IMR-90 (cell line): Measurements from ENCODE around the gene DCC. TPM values are rescaled to one million over a fixed set of nuclear protein-coding genes. Genes with fewer than 3 reads are reported as not detected.

Experiments
- ATAC-seq: fragments of 200-7000 bp; cut with Tn5 transposase; 2 replicates; pipeline ENCODE4 v1.9.1; 2020; ENCODE audit warnings: low read depth, mild to moderate bottlenecking, moderate library complexity
- BruUV-seq: library from RNA; stranded (reverse); fragments of 400-500 nt; replicated peaks from 2 replicates; lab custom pipeline; 2021; lab: Mats Ljungman, UMichigan
- CTCF ChIA-PET: fragments of 300-600 bp; formaldehyde crosslinking; extraction: SDS; loops from one replicate; lab custom pipeline; 2021; ENCODE audit warnings: antibody characterized with exemption; lab: Yijun Ruan, JAX
- POLR2A ChIA-PET: fragments of 300-600 bp; sonication (Branson Sonifier 250); formaldehyde crosslinking; loops from one replicate; lab custom pipeline; 2022; ENCODE audit warnings: antibody characterized with exemption; ENCODE audit not compliant: unreplicated experiment; lab: Charles Lee
- DNase-seq: peaks from one replicate; pipeline ENCODE4 v3.0.0; 2013
- H2AFZ ChIP-seq: replicated peaks from 2 replicates; pipeline ENCODE3; 2013; ENCODE audit warnings: low read length, mild to moderate bottlenecking; ENCODE audit not compliant: poor library complexity
- H2AK5ac ChIP-seq: 2 replicates; pipeline ENCODE4 v1.6.1; 2013; ENCODE audit warnings: low read depth, low read length, inconsistent platforms
- H2AK9ac ChIP-seq: replicated peaks from 2 replicates; pipeline ENCODE3; 2013; ENCODE audit warnings: mild to moderate bottlenecking, low read depth, low read length, moderate library complexity; ENCODE audit not compliant: poor library complexity
- H2BK120ac ChIP-seq: 2 replicates; pipeline ENCODE4 v1.6.1; 2013; ENCODE audit warnings: low read depth, low read length, inconsistent platforms
- H2BK15ac ChIP-seq: 3 replicates; pipeline ENCODE4 v1.6.1; 2013; ENCODE audit warnings: low read depth, low read length, inconsistent platforms
- H2BK20ac ChIP-seq: 2 replicates; pipeline ENCODE4 v1.6.1; 2013; ENCODE audit warnings: low read depth, mild to moderate bottlenecking, inconsistent platforms, low read length, moderate library complexity
- H2BK5ac ChIP-seq: 2 replicates; pipeline ENCODE4 v1.6.1; 2013; ENCODE audit warnings: mild to moderate bottlenecking, low read depth, low read length, inconsistent platforms; ENCODE audit not compliant: poor library complexity, severe bottlenecking
- H3K14ac ChIP-seq: replicated peaks from 2 replicates; pipeline ENCODE4 v1.6.1; 2013; ENCODE audit warnings: low read depth, low read length, inconsistent platforms
- H3K18ac ChIP-seq: 2 replicates; pipeline ENCODE4 v1.6.1; 2013; ENCODE audit warnings: low read depth, low read length, control low read depth
- H3K23ac ChIP-seq: 2 replicates; pipeline ENCODE4 v1.6.1; 2013; ENCODE audit warnings: low read depth, low read length, inconsistent platforms
- H3K27ac ChIP-seq: 2 replicates; pipeline ENCODE4 v1.5.1; 2013; ENCODE audit warnings: mild to moderate bottlenecking, control low read depth, low read length; ENCODE audit not compliant: insufficient read depth
- H3K27me3 ChIP-seq: 2 replicates; pipeline ENCODE4 v1.6.1; 2013; ENCODE audit warnings: low read length; ENCODE audit not compliant: control insufficient read depth, insufficient read depth
- H3K36me3 ChIP-seq: 2 replicates; pipeline ENCODE4 v1.6.1; 2013; ENCODE audit warnings: low read length, mixed read lengths; ENCODE audit not compliant: control insufficient read depth, insufficient read depth
- H3K4ac ChIP-seq: 2 replicates; pipeline ENCODE4 v1.6.1; 2013; ENCODE audit warnings: low read depth, low read length, inconsistent platforms
- H3K4me1 ChIP-seq: 2 replicates; pipeline ENCODE4 v1.6.1; 2013; ENCODE audit warnings: low read length, mixed read lengths; ENCODE audit not compliant: control insufficient read depth, insufficient read depth
- H3K4me2 ChIP-seq: 2 replicates; pipeline ENCODE4 v1.6.1; 2013; ENCODE audit warnings: low read depth, mild to moderate bottlenecking, control low read depth, low read length, moderate library complexity
- H3K4me3 ChIP-seq: 2 replicates; pipeline ENCODE4 v1.5.1; 2013; ENCODE audit warnings: low read depth, mild to moderate bottlenecking, control low read depth, low read length, moderate library complexity; ENCODE audit not compliant: insufficient read depth
- H3K56ac ChIP-seq: 2 replicates; pipeline ENCODE4 v1.6.1; 2013; ENCODE audit warnings: low read length, inconsistent platforms; ENCODE audit not compliant: insufficient read depth; ENCODE audit errors: extremely low read depth
- H3K79me1 ChIP-seq, 2 experiments: 2 replicates each; pipeline ENCODE4 v1.6.1; 2013; ENCODE audit warnings: low read length in 2 of 2, inconsistent platforms in 1 of 2, low read depth in 1 of 2
- H3K9ac ChIP-seq: 2 replicates; pipeline ENCODE4 v1.6.1; 2013; ENCODE audit warnings: low read depth, low read length, control low read depth
- H3K9me1 ChIP-seq: 2 replicates; pipeline ENCODE4 v1.6.1; 2013; ENCODE audit warnings: low read length, inconsistent platforms; ENCODE audit not compliant: insufficient read depth
- H3K9me3 ChIP-seq: 2 replicates; pipeline ENCODE4 v1.6.1; 2013; ENCODE audit warnings: low read length; ENCODE audit not compliant: control insufficient read depth, insufficient read depth
- H4K20me1 ChIP-seq: 2 replicates; pipeline ENCODE4 v1.6.1; 2013; ENCODE audit warnings: low read length, inconsistent platforms; ENCODE audit not compliant: insufficient read depth
- H4K5ac ChIP-seq: 2 replicates; pipeline ENCODE4 v1.6.1; 2013; ENCODE audit warnings: mild to moderate bottlenecking, low read depth, low read length, control low read depth
- H4K8ac ChIP-seq, 2 experiments: 2 replicates each; pipeline ENCODE4 v1.6.1; 2013; ENCODE audit warnings: low read depth in 2 of 2, low read length in 2 of 2, control low read depth in 1 of 2, inconsistent platforms in 1 of 2
- H4K91ac ChIP-seq: 2 replicates; pipeline ENCODE4 v1.6.1; 2013; ENCODE audit warnings: low read depth, low read length, inconsistent platforms; ENCODE audit not compliant: insufficient read depth
- BHLHE40 ChIP-seq: fragments of 150-350 bp; IDR thresholded peaks from 2 replicates; pipeline ENCODE4 v1.6.1; 2016; ENCODE audit warnings: mild to moderate bottlenecking, low read depth, low read length
- CEBPB ChIP-seq: IDR thresholded peaks from 2 replicates; pipeline ENCODE4 v1.6.1; 2012; ENCODE audit warnings: low read depth, low read length, improper control_type of control experiment
- CHD1 ChIP-seq: IDR thresholded peaks from 2 replicates; pipeline ENCODE4 v1.6.1; 2012; ENCODE audit warnings: low read depth, low read length, improper control_type of control experiment
- MAFK ChIP-seq: IDR thresholded peaks from 2 replicates; pipeline ENCODE4 v1.6.1; 2012; ENCODE audit warnings: low read depth, low read length, improper control_type of control experiment
- MAZ ChIP-seq: IDR thresholded peaks from 2 replicates; pipeline ENCODE4 v1.6.1; 2012; ENCODE audit warnings: low read depth, mild to moderate bottlenecking, low read length, improper control_type of control experiment, moderate library complexity, borderline replicate concordance
- MXI1 ChIP-seq: IDR thresholded peaks from 2 replicates; pipeline ENCODE4 v1.6.1; 2012; ENCODE audit warnings: low read depth, mild to moderate bottlenecking, low read length, moderate library complexity, borderline replicate concordance
- NFE2L2 ChIP-seq: fragments of 150-350 bp; IDR thresholded peaks from 2 replicates; pipeline ENCODE4 v1.6.1; 2016; ENCODE audit warnings: low read depth, mild to moderate bottlenecking, low read length
- POLR2A ChIP-seq: IDR thresholded peaks from 2 replicates; pipeline ENCODE4 v1.6.1; 2012; ENCODE audit warnings: mild to moderate bottlenecking, low read depth, low read length
- RAD21 ChIP-seq: IDR thresholded peaks from 2 replicates; pipeline ENCODE4 v1.6.1; 2012; ENCODE audit warnings: low read length, improper control_type of control experiment
- RCOR1 ChIP-seq: IDR thresholded peaks from 2 replicates; pipeline ENCODE4 v1.6.1; 2012; ENCODE audit warnings: mild to moderate bottlenecking, low read length, improper control_type of control experiment; ENCODE audit not compliant: insufficient replicate concordance
- RFX5 ChIP-seq: IDR thresholded peaks from 2 replicates; pipeline ENCODE4 v1.8.0; 2012; ENCODE audit warnings: low read depth, mild to moderate bottlenecking, low read length, moderate library complexity
- SMC3 ChIP-seq: fragments of 150-350 bp; IDR thresholded peaks from 2 replicates; pipeline ENCODE4 v1.6.1; 2016; ENCODE audit warnings: low read depth, mild to moderate bottlenecking, antibody characterized with exemption, low read length, moderate library complexity
- WGBS, 2 experiments: methylation state at CpG; one replicate each; pipeline versions ENCODE4 v1.1.5 to v1.1.7; 2013; ENCODE audit warnings: missing lambda C conversion rate in 2 of 2; ENCODE audit not compliant: insufficient read length in 1 of 2; ENCODE audit errors: extremely low coverage in 2 of 2; 5-methylcytosine and 5-hydroxymethylcytosine counted together
- dilution Hi-C: fragments of 300-500 bp; cut with HindIII; formaldehyde crosslinking; loops from one replicate; pipeline ENCODE4 v1.14.3; 2018; ENCODE audit warnings: low sequenced_read_pairs; ENCODE audit not compliant: unreplicated experiment
- in situ Hi-C: fragments of 300-500 bp; cut with MboI; formaldehyde crosslinking; loops from 3 replicates; pipeline ENCODE4 v1.14.3; 2019; ENCODE audit warnings: low sequenced_read_pairs, inconsistent platforms, mixed read lengths
- intact Hi-C: fragments of 100-400 bp; cut with micrococcal nuclease; formaldehyde crosslinking; loops from 2 replicates; pipeline ENCODE4 v1.10.0; 2022
- polyA plus RNA-seq, 3 experiments: library from polyadenylated mRNA; depleted of rRNA; stranded (reverse); fragments of >200 nt; gene quantifications; 2 replicates each; pipeline ENCODE4 v1.2.3, GENCODE V29; 2012; ENCODE audit warnings: low replicate concordance in 1 of 3
- total RNA-seq: library from RNA; depleted of rRNA; stranded (reverse); fragments of >200 nt; gene quantifications from 2 replicates; pipeline ENCODE4 v1.2.3, GENCODE V29; 2012
- TF ChIP-seq, protein P1 (sequence below): fragments of 150-350 bp; IDR thresholded peaks from 2 replicates; pipeline ENCODE4 v1.6.1; 2017; ENCODE audit warnings: mild to moderate bottlenecking, antibody characterized with exemption, low read length, low read depth
- TF ChIP-seq, protein P2 (sequence below): fragments of 150-350 bp; IDR thresholded peaks from 2 replicates; pipeline ENCODE4 v1.6.1; 2016; ENCODE audit warnings: low read depth, mild to moderate bottlenecking, low read length, moderate library complexity, borderline replicate concordance
- TF ChIP-seq, protein P3 (sequence below): conservative IDR thresholded peaks from 2 replicates; pipeline ENCODE4 v1.5.1; 2012; ENCODE audit warnings: mild to moderate bottlenecking, low read depth, low read length, improper control_type of control experiment

DCC gene
- total and polyA plus RNA-seq, 2 of the 4 experiments (the other 2 are of a cell fraction), result 0.31 to 0.54 TPM

DNA sequence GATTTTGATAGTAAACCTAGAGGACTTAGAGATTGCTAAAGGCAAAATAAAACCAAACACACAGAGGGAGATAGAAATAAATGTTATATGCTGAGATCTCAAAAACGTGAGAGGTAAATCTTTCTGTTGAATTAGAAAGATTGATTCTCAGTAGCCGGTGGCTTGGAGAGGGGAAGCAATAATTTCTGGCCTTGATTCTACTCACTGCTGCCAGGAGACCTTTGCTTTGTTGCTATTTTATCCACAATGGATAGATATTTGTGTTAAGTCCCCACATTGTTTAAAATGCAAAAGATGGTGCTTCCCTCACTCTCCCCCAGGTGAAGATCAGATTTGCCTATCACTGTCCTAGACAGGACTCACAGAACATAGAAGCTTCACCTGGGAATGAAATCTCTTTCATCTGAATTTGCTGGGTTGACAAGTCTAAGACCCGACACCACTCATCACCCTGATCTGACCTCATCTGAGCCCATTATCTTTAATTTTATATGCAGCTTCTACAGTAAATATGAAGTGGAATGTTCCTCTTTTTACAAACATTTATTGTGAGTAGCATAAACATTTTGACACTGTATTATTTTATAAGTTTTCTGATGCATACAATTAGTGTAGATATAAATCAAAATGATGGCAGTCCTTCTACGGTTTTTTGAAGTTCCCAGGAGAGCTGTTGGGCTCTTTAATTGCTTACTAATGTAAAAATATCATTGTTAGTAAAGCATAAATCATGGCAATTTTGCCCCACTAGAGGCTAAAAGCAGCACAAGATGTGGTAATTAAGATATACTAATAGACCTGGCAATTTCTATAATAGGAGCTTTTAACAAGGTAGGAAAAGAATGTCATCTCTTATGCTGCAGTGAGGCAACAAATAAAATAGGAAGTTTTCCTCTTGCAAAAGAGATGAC is 149.7 kb downstream of the DCC start:
- Histone ChIP-seq H3K4me3 (no peak overlapping the region), H3K9me1 (no peaks in the 10 kb centered on the region), H3K4ac (no peak overlapping the region), H3K4me1 (no peaks in the 10 kb centered on the region), H3K27ac (no peak overlapping the region), H3K18ac (no peak overlapping the region), H3K79me1 (no peaks in the 10 kb centered on the region), H2AFZ (no peak overlapping the region), H3K4me2 (no peak overlapping the region), H3K9me3 (no peaks in the 10 kb centered on the region), H4K20me1 (no peaks in the 10 kb centered on the region), H3K36me3 (no peaks in the 10 kb centered on the region), H2BK15ac (no peak overlapping the region), H3K23ac (no peak overlapping the region), H4K5ac (no peak overlapping the region), H2AK9ac (no peak overlapping the region), H3K14ac (no peak overlapping the region), H2BK5ac (no peak overlapping the region), H3K9ac (no peak overlapping the region), H2BK120ac (no peak overlapping the region), H4K8ac (no peak overlapping the region), H2BK20ac (no peak overlapping the region), H3K56ac (no peak overlapping the region), H2AK5ac (no peak overlapping the region), H4K91ac (no peak overlapping the region), H3K27me3 (no peaks in the 10 kb centered on the region)
- ChIA-PET CTCF (no interaction called here), POLR2A (interaction anchor here (0.6 kb wide), 1 partner anchor 942 kb away, joined by 4 read pairs; no protein-coding TSS in a partner anchor)
- DNase-seq (no peak), ATAC-seq (no peak)
- intact Hi-C loops, result no loop called here
- dilution Hi-C loops, result no loop called here
- no CpG with 5 or more reads among the region's 4 CpGs for WGBS, 2 experiments
- in situ Hi-C loops, result no loop called here
- no TSS peak for BruUV-seq
- TF ChIP-seq CHD1 (no peak), RFX5 (no peak), CEBPB (no peak), BHLHE40 (no peak), MXI1 (no peak), MAZ (no peak), SMC3 (no peak), POLR2A (no peak), RAD21 (no peak), MAFK (no peak), NFE2L2 (no peak), RCOR1 (no peak)
- TF ChIP-seq, protein P1, sequence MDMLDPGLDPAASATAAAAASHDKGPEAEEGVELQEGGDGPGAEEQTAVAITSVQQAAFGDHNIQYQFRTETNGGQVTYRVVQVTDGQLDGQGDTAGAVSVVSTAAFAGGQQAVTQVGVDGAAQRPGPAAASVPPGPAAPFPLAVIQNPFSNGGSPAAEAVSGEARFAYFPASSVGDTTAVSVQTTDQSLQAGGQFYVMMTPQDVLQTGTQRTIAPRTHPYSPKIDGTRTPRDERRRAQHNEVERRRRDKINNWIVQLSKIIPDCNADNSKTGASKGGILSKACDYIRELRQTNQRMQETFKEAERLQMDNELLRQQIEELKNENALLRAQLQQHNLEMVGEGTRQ, result no peak
- TF ChIP-seq, protein P2, sequence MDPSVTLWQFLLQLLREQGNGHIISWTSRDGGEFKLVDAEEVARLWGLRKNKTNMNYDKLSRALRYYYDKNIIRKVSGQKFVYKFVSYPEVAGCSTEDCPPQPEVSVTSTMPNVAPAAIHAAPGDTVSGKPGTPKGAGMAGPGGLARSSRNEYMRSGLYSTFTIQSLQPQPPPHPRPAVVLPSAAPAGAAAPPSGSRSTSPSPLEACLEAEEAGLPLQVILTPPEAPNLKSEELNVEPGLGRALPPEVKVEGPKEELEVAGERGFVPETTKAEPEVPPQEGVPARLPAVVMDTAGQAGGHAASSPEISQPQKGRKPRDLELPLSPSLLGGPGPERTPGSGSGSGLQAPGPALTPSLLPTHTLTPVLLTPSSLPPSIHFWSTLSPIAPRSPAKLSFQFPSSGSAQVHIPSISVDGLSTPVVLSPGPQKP, result no peak
- TF ChIP-seq, protein P3, sequence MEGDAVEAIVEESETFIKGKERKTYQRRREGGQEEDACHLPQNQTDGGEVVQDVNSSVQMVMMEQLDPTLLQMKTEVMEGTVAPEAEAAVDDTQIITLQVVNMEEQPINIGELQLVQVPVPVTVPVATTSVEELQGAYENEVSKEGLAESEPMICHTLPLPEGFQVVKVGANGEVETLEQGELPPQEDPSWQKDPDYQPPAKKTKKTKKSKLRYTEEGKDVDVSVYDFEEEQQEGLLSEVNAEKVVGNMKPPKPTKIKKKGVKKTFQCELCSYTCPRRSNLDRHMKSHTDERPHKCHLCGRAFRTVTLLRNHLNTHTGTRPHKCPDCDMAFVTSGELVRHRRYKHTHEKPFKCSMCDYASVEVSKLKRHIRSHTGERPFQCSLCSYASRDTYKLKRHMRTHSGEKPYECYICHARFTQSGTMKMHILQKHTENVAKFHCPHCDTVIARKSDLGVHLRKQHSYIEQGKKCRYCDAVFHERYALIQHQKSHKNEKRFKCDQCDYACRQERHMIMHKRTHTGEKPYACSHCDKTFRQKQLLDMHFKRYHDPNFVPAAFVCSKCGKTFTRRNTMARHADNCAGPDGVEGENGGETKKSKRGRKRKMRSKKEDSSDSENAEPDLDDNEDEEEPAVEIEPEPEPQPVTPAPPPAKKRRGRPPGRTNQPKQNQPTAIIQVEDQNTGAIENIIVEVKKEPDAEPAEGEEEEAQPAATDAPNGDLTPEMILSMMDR, result no peak
